Osteocyte (in vitro differentiated cells): Measurements from ENCODE around the gene KCTD5. TPM values are rescaled to one million over a fixed set of nuclear protein-coding genes. Genes with fewer than 3 reads are reported as not detected.

ENCODE experiments used
- DNase-seq: peaks from one replicate; pipeline ENCODE4 v3.0.0; 2021; ENCODE audit warnings: mixed read lengths; ENCODE audit not compliant: unreplicated experiment; ENCODE audit errors: extremely low spot score
- H3K27ac Mint-ChIP-seq: one replicate; pipeline ENCODE4 v1.8.0; 2021; ENCODE audit warnings: mild to moderate bottlenecking, mixed read lengths; ENCODE audit not compliant: unreplicated experiment
- H3K27me3 Mint-ChIP-seq: one replicate; pipeline ENCODE4 v1.8.0; 2021; ENCODE audit warnings: mixed read lengths; ENCODE audit not compliant: unreplicated experiment
- H3K36me3 Mint-ChIP-seq: one replicate; pipeline ENCODE4 v1.8.0; 2021; ENCODE audit warnings: mixed read lengths; ENCODE audit not compliant: unreplicated experiment
- H3K4me1 Mint-ChIP-seq: one replicate; pipeline ENCODE4 v1.8.0; 2021; ENCODE audit warnings: mixed read lengths; ENCODE audit not compliant: unreplicated experiment
- H3K4me3 Mint-ChIP-seq: one replicate; pipeline ENCODE4 v1.8.0; 2021; ENCODE audit warnings: mild to moderate bottlenecking, moderate library complexity, mixed read lengths; ENCODE audit not compliant: unreplicated experiment
- H3K9me3 Mint-ChIP-seq: one replicate; pipeline ENCODE4 v1.8.0; 2021; ENCODE audit warnings: mixed read lengths; ENCODE audit not compliant: unreplicated experiment
- total RNA-seq: library from RNA; stranded (reverse); gene quantifications from 2 replicates; pipeline ENCODE4 v1.2.1, GENCODE V29; 2021
- TF ChIP-seq, protein P1 (sequence below): fragments of 200-600 bp; sonication (generic); IDR thresholded peaks from 2 replicates; pipeline ENCODE4 v1.5.0; 2021; ENCODE audit warnings: antibody characterized with exemption, mild to moderate bottlenecking, moderate library complexity

The KCTD5 gene
- total RNA-seq, 1 donor from 2014 or later, result 28.0 TPM

DNA sequence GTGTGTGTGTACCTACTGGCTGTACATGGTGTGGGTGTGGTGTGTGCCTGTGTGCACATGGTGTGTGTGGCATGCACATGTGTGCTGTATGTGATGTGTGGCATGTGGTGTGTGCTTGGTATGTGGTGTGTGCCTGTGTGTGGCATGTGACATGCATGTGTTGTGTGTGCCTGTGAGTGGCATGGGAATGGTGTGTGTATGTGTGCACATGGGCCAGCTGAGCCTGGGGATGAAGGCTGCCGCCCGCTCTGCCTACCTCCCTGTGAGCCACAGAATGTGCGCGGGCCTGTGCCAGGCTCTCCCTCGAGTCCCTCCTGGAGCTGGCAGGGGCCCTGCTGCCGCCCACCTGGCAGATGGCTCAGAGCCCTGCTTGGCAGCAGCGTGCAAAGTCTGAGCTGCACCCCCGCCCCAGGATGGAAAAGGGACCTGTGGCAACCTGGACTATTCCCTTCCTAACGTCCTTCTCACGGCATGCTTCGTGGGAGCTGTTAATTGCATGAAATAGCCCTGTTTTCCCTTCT, 28.4 kb downstream of the KCTD5 start:
- Mint-ChIP-seq H3K4me1 (peaks cover 4% of the 10 kb centered on the region), H3K9me3 (no peaks in the 10 kb centered on the region), H3K4me3 (no peak overlapping the region), H3K27ac (no peak overlapping the region), H3K27me3 (no peaks in the 10 kb centered on the region), H3K36me3 (peaks cover 4% of the 10 kb centered on the region)
- TF ChIP-seq, protein P1, sequence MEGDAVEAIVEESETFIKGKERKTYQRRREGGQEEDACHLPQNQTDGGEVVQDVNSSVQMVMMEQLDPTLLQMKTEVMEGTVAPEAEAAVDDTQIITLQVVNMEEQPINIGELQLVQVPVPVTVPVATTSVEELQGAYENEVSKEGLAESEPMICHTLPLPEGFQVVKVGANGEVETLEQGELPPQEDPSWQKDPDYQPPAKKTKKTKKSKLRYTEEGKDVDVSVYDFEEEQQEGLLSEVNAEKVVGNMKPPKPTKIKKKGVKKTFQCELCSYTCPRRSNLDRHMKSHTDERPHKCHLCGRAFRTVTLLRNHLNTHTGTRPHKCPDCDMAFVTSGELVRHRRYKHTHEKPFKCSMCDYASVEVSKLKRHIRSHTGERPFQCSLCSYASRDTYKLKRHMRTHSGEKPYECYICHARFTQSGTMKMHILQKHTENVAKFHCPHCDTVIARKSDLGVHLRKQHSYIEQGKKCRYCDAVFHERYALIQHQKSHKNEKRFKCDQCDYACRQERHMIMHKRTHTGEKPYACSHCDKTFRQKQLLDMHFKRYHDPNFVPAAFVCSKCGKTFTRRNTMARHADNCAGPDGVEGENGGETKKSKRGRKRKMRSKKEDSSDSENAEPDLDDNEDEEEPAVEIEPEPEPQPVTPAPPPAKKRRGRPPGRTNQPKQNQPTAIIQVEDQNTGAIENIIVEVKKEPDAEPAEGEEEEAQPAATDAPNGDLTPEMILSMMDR, result no peak
- DNase-seq, result no peak

DNA sequence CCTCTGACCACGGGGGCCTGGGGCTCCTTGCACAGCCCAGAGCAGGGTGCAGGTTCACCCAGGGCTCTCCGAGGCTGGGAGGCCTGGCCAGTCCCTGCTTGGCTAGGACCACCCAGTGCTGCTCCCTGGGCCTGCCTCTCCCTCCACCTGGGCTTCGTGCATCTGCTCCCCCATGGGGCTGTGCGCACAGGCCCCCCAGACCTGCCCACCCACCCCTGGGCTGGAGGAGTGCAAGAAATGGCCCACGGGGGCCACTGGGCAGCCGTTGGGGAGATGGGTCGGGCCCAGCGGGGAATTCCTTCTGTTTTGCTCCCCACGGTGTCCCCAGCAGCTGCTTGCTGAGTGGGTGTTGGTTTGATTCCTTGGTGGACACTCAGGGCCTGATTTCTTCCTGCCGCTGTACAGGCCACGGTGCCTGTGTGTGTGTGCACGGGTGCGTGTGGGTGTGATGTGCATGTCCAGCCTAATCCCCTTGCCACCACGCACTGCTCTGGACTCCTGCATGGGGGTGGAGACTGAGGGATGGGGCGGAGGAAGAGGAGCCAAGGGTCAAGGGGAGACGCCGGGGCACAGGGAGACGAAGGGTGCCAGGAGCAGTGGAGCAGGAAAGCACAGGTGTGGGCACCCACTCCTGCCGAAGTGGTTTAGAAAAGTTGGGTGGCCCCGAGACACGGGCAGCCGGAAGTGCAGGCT, 29.2 kb downstream of the KCTD5 start:
- Mint-ChIP-seq H3K27me3 (no peaks in the 10 kb centered on the region), H3K36me3 (peaks cover 4% of the 10 kb centered on the region), H3K9me3 (no peaks in the 10 kb centered on the region), H3K4me1 (peaks cover 4% of the 10 kb centered on the region), H3K27ac (no peak overlapping the region), H3K4me3 (no peak overlapping the region)
- DNase-seq, result no peak
- TF ChIP-seq, protein P1, result no peak

DNA sequence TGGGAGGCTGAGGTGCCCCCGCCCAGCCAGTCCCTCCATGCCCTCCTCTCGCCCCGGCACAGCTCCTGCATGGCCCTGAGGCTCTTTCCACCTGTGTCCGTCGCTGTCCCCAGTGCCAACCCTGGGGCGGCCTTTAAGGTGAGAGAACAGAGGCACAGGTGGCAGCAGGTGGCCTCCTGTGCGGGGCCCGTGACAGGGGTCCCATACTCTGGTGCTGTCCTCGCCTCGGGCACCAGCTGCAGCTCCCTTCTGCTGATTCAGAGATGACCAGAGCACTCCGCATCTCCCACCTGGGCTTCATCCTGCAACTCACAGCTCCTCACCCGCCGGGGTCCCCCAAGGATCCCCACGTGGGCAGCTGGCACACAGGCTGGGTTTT, 29.7 kb downstream of the KCTD5 start:
- Mint-ChIP-seq H3K9me3 (no peaks in the 10 kb centered on the region), H3K27ac (no peak overlapping the region), H3K4me1 (peaks cover 4% of the 10 kb centered on the region), H3K27me3 (no peaks in the 10 kb centered on the region), H3K36me3 (peaks cover 4% of the 10 kb centered on the region), H3K4me3 (no peak overlapping the region)
- TF ChIP-seq, protein P1, result no peak
- no peak for DNase-seq

DNA sequence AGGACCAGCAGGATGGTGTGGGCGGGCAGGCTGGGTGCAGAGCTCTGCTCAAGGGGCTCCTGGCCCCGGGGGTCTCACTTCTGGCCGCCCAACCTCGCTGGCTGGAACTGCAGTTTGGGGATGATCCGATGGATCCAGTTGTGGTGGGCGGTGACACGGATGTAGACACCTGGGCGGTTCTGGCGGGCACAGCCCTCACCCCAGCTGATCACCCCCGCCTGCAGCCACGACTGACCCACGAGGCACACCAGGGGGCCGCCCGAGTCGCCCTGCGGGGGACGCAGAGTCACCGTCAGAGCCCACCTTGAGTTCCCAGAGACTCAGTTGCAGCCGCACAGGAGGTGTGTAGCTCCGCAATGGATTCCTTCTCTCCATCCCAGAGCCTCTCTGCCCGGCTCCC, 30.2 kb downstream of the KCTD5 start:
- no peak overlapping the region for H3K27ac Mint-ChIP-seq
- no peaks in the 10 kb centered on the region for H3K27me3 Mint-ChIP-seq
- DNase-seq, result no peak
- H3K9me3 Mint-ChIP-seq, result no peaks in the 10 kb centered on the region
- H3K4me1 Mint-ChIP-seq, result peaks cover 4% of the 10 kb centered on the region
- peaks cover 4% of the 10 kb centered on the region for H3K36me3 Mint-ChIP-seq
- TF ChIP-seq, protein P1, result no peak
- H3K4me3 Mint-ChIP-seq, result no peak overlapping the region

DNA sequence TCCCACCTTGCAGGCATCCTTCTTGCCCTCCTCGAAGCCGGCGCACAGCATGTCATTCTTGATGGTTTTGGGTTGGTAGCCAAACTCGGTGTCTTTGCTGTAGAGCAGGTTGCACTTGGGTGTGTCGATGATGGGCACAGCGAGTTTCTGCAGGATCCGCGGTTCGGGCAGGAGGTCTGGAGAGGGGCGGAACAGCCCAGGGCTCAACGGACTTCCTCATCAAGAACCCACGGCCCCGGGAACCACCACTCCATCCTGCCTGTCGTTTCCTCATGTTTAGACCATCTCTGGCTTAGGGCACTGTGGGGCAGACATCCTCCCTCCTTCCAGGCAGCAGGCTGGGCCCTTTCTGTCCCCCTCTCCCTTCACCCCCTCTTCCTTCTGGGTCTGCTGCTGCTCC, 31.2 kb downstream of the KCTD5 start:
- DNase-seq, result no peak
- H3K4me3 Mint-ChIP-seq, result no peak overlapping the region
- no peak overlapping the region for H3K27ac Mint-ChIP-seq
- peaks cover 4% of the 10 kb centered on the region for H3K4me1 Mint-ChIP-seq
- no peaks in the 10 kb centered on the region for H3K36me3 Mint-ChIP-seq
- TF ChIP-seq, protein P1, result no peak
- H3K27me3 Mint-ChIP-seq, result no peaks in the 10 kb centered on the region
- no peaks in the 10 kb centered on the region for H3K9me3 Mint-ChIP-seq
